Astrocyte of the cerebellum (primary cell): Measurements from ENCODE around the gene SDCCAG8.

Experiments
- DNase-seq: peaks from one replicate; pipeline ENCODE4 v3.0.0-alpha.2; 2011; ENCODE audit warnings: low read depth
- H3K4me3 ChIP-seq: 2 replicates; pipeline ENCODE4 v1.5.1; 2011; ENCODE audit warnings: mild to moderate bottlenecking, low read depth, low read length, moderate library complexity
- CTCF ChIP-seq: IDR thresholded peaks from 2 replicates; pipeline ENCODE4 v1.5.1; 2012; ENCODE audit warnings: low read length, low read depth, moderate library complexity, mild to moderate bottlenecking; ENCODE audit errors: missing control alignments
- in situ Hi-C: cut with HindIII; loops from 2 replicates; pipeline ENCODE4 v1.10.0; 2017; ENCODE audit warnings: low sequenced_read_pairs

SDCCAG8 gene

GRCh38 chr1:243287652-243288051 lies 31.8 kb downstream of the SDCCAG8 start:
- peak; percentile 56 for DNase-seq
- no peak for TF ChIP-seq CTCF
- no peak overlapping the region for H3K4me3 ChIP-seq
- in situ Hi-C loops, result no loop called here

GRCh38 chr1:243288062-243288461 lies 32.2 kb downstream of the SDCCAG8 start:
- no peak overlapping the region for H3K4me3 ChIP-seq
- no peak for TF ChIP-seq CTCF
- no peak for DNase-seq
- in situ Hi-C loops, result no loop called here

- in situ Hi-C loops, result no loop called here
- no peak overlapping the region for H3K4me3 ChIP-seq
- no peak for TF ChIP-seq CTCF
- no peak for DNase-seq
Measured at GRCh38 chr1:243291292-243291691, 35.5 kb downstream of the SDCCAG8 start.

GRCh38 chr1:243292117-243292516 lies 36.3 kb downstream of the SDCCAG8 start:
- in situ Hi-C loops, result no loop called here
- no peak for DNase-seq
- no peak overlapping the region for H3K4me3 ChIP-seq
- TF ChIP-seq CTCF, result no peak

GRCh38 chr1:243293941-243294722 lies 38.3 kb downstream of the SDCCAG8 start:
- DNase-seq, result no peak
- TF ChIP-seq CTCF, result no peak
- in situ Hi-C loops, result no loop called here
- no peak overlapping the region for H3K4me3 ChIP-seq

GRCh38 chr1:243294723-243295121 lies 38.9 kb downstream of the SDCCAG8 start:
- in situ Hi-C loops, result no loop called here
- DNase-seq, result no peak
- no peak overlapping the region for H3K4me3 ChIP-seq
- no peak for TF ChIP-seq CTCF
